Left cardiac atrium (tissue), 4 donors: Measurements from ENCODE around the gene F3. TPM values are rescaled to one million over a fixed set of nuclear protein-coding genes. Genes with fewer than 3 reads are reported as not detected.

ENCODE experiments used
- ATAC-seq, 2 donors: fragments of 200-7000 bp; cut with Tn5 transposase; one replicate each; pipeline ENCODE4 v1.9.1; 2020; ENCODE audit warnings: mild to moderate bottlenecking in 2 of 2, moderate library complexity in 2 of 2
- DNase-seq: peaks from one replicate; pipeline ENCODE4 v3.0.0-alpha.2; 2020
- intact Hi-C, 2 donors: fragments of 100-400 bp; cut with DNase I; formaldehyde crosslinking; loops; one replicate each; pipeline versions ENCODE4 v1.14.1 to v1.15.1; 2022 to 2023
- total RNA-seq, 2 donors: library from RNA; stranded (reverse); fragmentation: NEBNext Ultra II Directional; extraction: Animal tissue kit (Norgen Biotek cat#: 25700); gene quantifications; one replicate each; pipeline ENCODE4 v1.2.1, GENCODE V29; 2021
- donor health status: DM: no; HTN: yes; CAD: no.
- donor health status: DM: no; HTN: yes; CAD: no; lungs with severe emphysema.
- donor health status: DM: yes; HTN: yes; CAD: no.
- donor health status: Dilated cardiomyopathy.

F3 gene
- total RNA-seq, 2 donors from 2014 or later: 23.6 to 47.9 TPM

DNA sequence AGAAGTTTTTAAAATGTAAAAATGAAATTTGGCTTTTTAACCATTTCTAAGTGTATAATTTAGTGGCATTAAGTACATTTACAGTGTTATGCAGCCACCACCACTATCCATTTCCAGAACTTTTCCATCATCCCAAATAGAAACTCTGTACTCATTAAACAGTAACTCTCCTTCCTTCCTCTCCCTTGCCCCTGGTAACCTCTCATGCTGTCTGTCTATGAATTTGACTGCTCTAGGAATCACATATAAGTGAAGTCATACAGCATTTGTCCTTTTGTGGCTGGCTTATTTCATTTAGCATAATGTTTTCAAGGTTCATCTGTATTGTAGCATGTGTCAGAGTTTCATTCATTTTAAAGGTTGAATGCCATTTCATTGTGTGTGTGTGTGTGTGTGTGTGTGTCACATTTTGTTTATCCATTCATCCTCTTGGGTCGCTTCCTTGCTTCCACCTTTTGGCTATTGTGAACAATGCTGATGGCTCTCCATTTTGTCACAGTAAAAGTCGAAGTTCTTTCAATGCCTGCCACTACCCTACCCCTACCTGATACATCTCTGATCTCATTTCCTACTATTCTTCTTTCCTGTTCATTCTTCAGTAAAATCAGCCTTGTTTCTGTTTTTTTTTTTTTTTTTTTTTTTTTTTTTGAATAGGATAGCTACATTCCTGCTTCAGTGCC lies 45.3 kb downstream of the F3 start:
- ATAC-seq (no peak), DNase-seq (no peak)
- intact Hi-C loops: no loop called here

DNA sequence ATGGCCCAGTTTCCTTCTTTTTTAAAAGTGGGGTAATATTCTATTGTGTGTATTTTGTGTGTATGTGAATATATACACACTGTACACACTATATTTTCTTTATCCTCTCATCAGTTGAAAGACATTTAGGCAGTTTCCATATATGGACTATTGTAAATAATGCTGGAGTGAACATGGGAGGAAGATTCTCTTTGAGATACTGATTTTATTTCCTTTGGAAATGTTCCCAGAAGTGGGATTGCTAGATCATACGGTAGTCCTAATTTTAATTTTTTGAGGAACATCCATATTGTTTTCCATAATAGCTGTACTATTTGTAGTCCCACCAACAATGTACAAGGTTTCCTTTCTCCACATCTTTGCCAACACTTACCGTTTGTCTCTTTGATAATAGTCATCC lies 51.0 kb downstream of the F3 start:
- DNase-seq (no peak), ATAC-seq (no peak)
- intact Hi-C loops: no loop called here

DNA sequence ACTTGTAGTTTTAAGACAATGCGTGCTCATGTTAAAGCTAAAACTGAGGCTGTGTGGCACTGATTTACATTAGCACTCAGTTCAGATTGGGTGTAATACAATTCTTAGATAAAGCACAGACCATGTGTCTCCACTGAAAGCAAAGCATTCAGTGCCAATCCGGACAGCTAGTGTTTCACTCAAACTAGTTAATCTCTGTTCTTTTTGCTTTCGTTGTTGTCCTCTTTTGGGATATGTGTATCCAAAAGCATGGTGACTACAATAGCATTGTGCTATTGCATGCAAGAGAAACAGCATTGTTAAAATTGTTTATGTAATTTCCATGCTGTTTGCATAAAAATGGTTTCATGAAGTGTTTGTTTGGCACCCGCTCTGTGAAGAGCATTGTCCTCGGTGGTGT lies 54.6 kb downstream of the F3 start:
- no peak for ATAC-seq
- DNase-seq: no peak
- intact Hi-C loops: no loop called here

DNA sequence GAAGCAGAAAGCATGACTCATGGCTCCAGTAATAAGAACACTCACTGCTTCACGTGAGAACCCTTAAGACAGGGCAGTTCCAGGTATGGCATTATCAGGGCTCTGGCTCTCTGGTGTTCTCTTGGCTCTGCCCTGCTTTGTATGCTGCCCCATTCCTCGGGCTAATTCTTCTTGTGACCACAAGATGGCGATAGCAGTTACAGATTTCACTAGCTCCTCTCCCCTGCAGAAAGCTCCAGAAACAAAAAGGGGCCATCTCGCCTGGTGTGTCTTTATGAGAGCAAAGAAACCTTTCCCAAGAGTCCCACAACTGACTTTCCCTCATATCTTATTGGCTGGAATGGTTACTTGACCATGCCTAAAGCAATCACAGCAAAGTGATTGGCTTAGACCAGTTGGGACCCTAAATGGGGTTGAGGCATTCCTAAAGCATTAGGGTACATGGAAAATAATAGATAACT lies 60.1 kb downstream of the F3 start:
- ATAC-seq (peak; percentile 90 to 94), DNase-seq (no peak)
- intact Hi-C loops: no loop called here

DNA sequence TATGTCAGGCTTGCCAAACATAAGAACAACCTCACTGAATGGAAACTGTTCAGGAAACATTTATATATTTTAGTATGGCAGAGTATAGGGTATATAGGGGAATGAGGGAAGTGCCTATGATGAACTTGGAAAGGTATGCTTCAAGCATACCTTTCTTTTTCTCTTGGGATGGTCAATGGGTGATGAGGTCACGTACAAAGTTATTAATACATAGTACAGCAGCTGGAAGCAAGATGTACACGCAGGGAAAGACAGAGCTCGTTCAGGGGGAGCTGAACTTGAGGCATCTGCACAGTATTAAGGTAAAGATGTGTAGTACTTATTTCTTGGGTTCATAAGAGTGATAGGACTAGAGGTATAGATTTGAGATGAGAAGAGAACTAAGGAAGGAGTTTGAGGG lies 61.9 kb downstream of the F3 start:
- DNase-seq (no peak), ATAC-seq (no peak)
- intact Hi-C loops: no loop called here

Other genes starting within 250 kb of the F3 start
- 100 to 1,000 TPM in 1 of 2 donors, 10 to 100 TPM in 1; 53.3 to 105 TPM for gene ABCD3, start 123.4 kb downstream of the F3 start, total RNA-seq